NT2/D1 (cell line): ENCODE results near the gene NPC2.

Experiments
- YY1 ChIP-seq: IDR thresholded peaks from 2 replicates; pipeline ENCODE4 v1.6.1; 2011; ENCODE audit not compliant: insufficient read length, insufficient read depth
- ZNF274 ChIP-seq: IDR thresholded peaks from 2 replicates; pipeline ENCODE4 v1.6.1; 2011; ENCODE audit warnings: mild to moderate bottlenecking, low read depth, low read length

DNA sequence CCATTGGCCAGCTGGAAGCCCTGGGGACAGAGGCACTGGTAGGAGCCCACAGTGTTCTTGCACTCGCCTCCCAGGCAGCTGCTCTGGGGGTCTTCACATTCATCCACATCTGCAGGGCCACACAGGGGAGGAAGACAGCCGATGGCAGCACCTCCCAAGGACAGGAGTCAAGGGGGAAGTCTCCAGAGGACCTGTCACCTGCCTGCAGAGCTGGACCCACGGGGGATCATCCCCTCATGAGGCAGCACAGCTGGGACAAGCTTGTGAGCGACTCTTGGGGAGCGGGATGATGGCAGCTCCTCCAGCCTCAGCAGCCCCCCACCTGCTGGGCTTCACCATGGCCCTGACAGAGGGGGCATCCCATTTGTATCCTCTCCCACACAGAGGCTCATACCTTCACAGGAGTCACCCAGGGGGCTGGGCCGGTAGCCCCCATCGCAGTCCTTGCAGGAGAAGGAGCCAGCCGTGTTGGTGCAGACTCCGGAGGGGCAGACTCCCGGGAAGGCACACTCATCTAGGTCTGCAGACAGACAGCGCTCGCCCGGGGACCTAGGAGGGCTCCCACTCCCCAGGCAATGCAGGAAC lies 15.8 kb upstream of the NPC2 start:
- TF ChIP-seq ZNF274 (no peak), YY1 (no peak)
